GM23338 (cell line): ENCODE results near the gene TLE1. TPM values are rescaled to one million over a fixed set of nuclear protein-coding genes. Genes with fewer than 3 reads are reported as not detected.

Source experiments
- ATAC-seq: fragments of 200-7000 bp; cut with Tn5 transposase; 3 replicates; pipeline ENCODE4 v1.9.1; 2020
- DNase-seq: peaks from one replicate; pipeline ENCODE4 v3.0.0-alpha.2; 2015; ENCODE audit warnings: low spot score
- H2AFZ ChIP-seq: fragments of 200-600 bp; sonication (generic); 2 replicates; pipeline ENCODE4 v1.8.0; 2016; ENCODE audit warnings: antibody characterized with exemption, mild to moderate bottlenecking, moderate library complexity
- H3F3A ChIP-seq: fragments of 200-600 bp; sonication (generic); replicated peaks from 2 replicates; pipeline ENCODE4 v1.8.0; 2017; ENCODE audit warnings: antibody characterized with exemption, mixed run types, low read depth
- H3K27ac ChIP-seq: fragments of 200-600 bp; sonication (generic); 2 replicates; pipeline ENCODE4 v1.6.1; 2016; ENCODE audit warnings: low read depth
- H3K27me3 ChIP-seq: fragments of 200-600 bp; sonication (generic); 2 replicates; pipeline ENCODE4 v1.8.0; 2016; ENCODE audit warnings: mild to moderate bottlenecking, mixed run types, moderate library complexity; ENCODE audit not compliant: insufficient read depth
- H3K36me3 ChIP-seq: fragments of 200-600 bp; sonication (generic); 2 replicates; pipeline ENCODE4 v1.8.0; 2016; ENCODE audit warnings: mild to moderate bottlenecking; ENCODE audit not compliant: insufficient read depth
- H3K4me1 ChIP-seq: fragments of 200-600 bp; sonication (generic); 2 replicates; pipeline ENCODE4 v1.8.0; 2016; ENCODE audit warnings: mild to moderate bottlenecking, moderate library complexity; ENCODE audit not compliant: insufficient read depth
- H3K4me2 ChIP-seq: fragments of 200-600 bp; sonication (generic); 2 replicates; pipeline ENCODE4 v1.7.1; 2017; ENCODE audit warnings: mixed run types
- H3K4me3 ChIP-seq: fragments of 200-600 bp; sonication (generic); 2 replicates; pipeline ENCODE4 v1.6.1; 2016; ENCODE audit warnings: mixed run types
- H3K79me2 ChIP-seq: fragments of 200-600 bp; sonication (generic); replicated peaks from 2 replicates; pipeline ENCODE4 v1.8.0; 2017; ENCODE audit warnings: mild to moderate bottlenecking; ENCODE audit not compliant: insufficient read depth
- H3K9me2 ChIP-seq: fragments of 200-600 bp; sonication (generic); 2 replicates; pipeline ENCODE4 v1.8.0; 2017; ENCODE audit not compliant: insufficient read depth
- H4K20me1 ChIP-seq: fragments of 200-600 bp; sonication (generic); replicated peaks from 2 replicates; pipeline ENCODE4 v1.8.0; 2017; ENCODE audit warnings: mild to moderate bottlenecking; ENCODE audit not compliant: insufficient read depth
- H3K27ac Mint-ChIP-seq: 2 replicates; pipeline ENCODE4 v1.8.0; 2020; ENCODE audit warnings: inconsistent platforms, mild to moderate bottlenecking, moderate library complexity, mixed read lengths
- H3K27me3 Mint-ChIP-seq: 3 replicates; pipeline ENCODE4 v1.8.0; 2022; ENCODE audit warnings: low read depth, mild to moderate bottlenecking, moderate library complexity, mixed read lengths, inconsistent platforms; ENCODE audit not compliant: insufficient read depth, poor library complexity
- H3K36me3 Mint-ChIP-seq: 3 replicates; pipeline ENCODE4 v1.8.0; 2021; ENCODE audit warnings: low read depth, mild to moderate bottlenecking, inconsistent platforms, moderate library complexity, mixed read lengths
- H3K4me1 Mint-ChIP-seq: 3 replicates; pipeline ENCODE4 v1.8.0; 2020; ENCODE audit warnings: mild to moderate bottlenecking, inconsistent platforms, mixed read lengths
- H3K4me3 Mint-ChIP-seq: 3 replicates; pipeline ENCODE4 v1.8.0; 2021; ENCODE audit warnings: moderate library complexity, mild to moderate bottlenecking, inconsistent platforms, mixed read lengths
- H3K9me3 Mint-ChIP-seq: 3 replicates; pipeline ENCODE4 v1.8.0; 2020; ENCODE audit warnings: moderate library complexity, mild to moderate bottlenecking, inconsistent platforms, mixed read lengths
- CREB1 ChIP-seq: fragments of 250-450 bp; sonication (Bioruptor Pico); IDR thresholded peaks from 2 replicates; pipeline ENCODE4 v1.5.0; 2020; ENCODE audit warnings: low read depth, mild to moderate bottlenecking, moderate library complexity
- CTCF ChIP-seq, 2 experiments: fragments of 200-600 bp in 1 of 2; sonication (generic) in 1 of 2; conservative IDR thresholded peaks; 2 replicates each; pipeline versions ENCODE4 v1.5.1 to v1.6.1; 2016 to 2017; ENCODE audit warnings: antibody characterized with exemption in 2 of 2, low read depth in 2 of 2, mild to moderate bottlenecking in 2 of 2, moderate library complexity in 1 of 2
- ETS1 ChIP-seq: IDR thresholded peaks from 2 replicates; pipeline ENCODE4 v1.6.1; 2016; ENCODE audit warnings: antibody characterized with exemption
- EZH2 ChIP-seq: fragments of 200-600 bp; sonication (generic); IDR thresholded peaks from one replicate; pipeline ENCODE4 v1.8.0; 2017; ENCODE audit warnings: antibody characterized with exemption, mild to moderate bottlenecking, low read depth; ENCODE audit not compliant: unreplicated experiment
- EZH2phosphoT487 ChIP-seq: fragments of 200-600 bp; sonication (generic); IDR thresholded peaks from one replicate; pipeline ENCODE4 v1.8.1; 2018; ENCODE audit warnings: antibody characterized with exemption; ENCODE audit not compliant: unreplicated experiment
- NANOG ChIP-seq: IDR thresholded peaks from 2 replicates; pipeline ENCODE4 v1.6.1; 2016; ENCODE audit warnings: antibody characterized with exemption, borderline replicate concordance
- POLR2AphosphoS5 ChIP-seq: IDR thresholded peaks from 2 replicates; pipeline ENCODE4 v1.6.1; 2016; ENCODE audit warnings: antibody characterized with exemption, low read depth
- STAT1 ChIP-seq: IDR thresholded peaks from one replicate; pipeline ENCODE4 v1.6.1; 2016; ENCODE audit warnings: antibody characterized with exemption; ENCODE audit not compliant: unreplicated experiment
- ZNF114 ChIP-seq: fragments of 250-450 bp; sonication (Bioruptor Pico); IDR thresholded peaks from 2 replicates; pipeline ENCODE4 v1.5.0; 2020; ENCODE audit warnings: mild to moderate bottlenecking, moderate library complexity
- ZNF331 ChIP-seq: fragments of 250-450 bp; sonication (Bioruptor Pico); IDR thresholded peaks from 2 replicates; pipeline ENCODE4 v1.5.0; 2020; ENCODE audit warnings: low read depth, mild to moderate bottlenecking, moderate library complexity
- polyA plus RNA-seq: library from polyadenylated mRNA; unstranded; fragments of >200 nt; fragmentation: Nextera tagmentation; extraction: Ambion mirVana; gene quantifications from 2 replicates; pipeline ENCODE4 v1.2.1, GENCODE V29; 2016
- total RNA-seq: library from RNA; depleted of rRNA; stranded (reverse); fragments of >200 nt; shearing (Covaris generic); gene quantifications from 2 replicates; pipeline ENCODE4 v1.2.3, GENCODE V29; 2014

The TLE1 gene
- total and polyA plus RNA-seq, 2 experiments from 2014 or later: 58.1 to 132 TPM

- no peak for TF ChIP-seq ZNF331 (CRISPR knock-in tag)
- no peak for TF ChIP-seq CREB1 (CRISPR knock-in tag)
- TF ChIP-seq EZH2phosphoT487: no peak
- TF ChIP-seq EZH2: no peak
These were observed 150.5 kb downstream of the TLE1 start (continued) for GRCh38 chr9:81538890-81539289.

- no peak for DNase-seq
- Histone ChIP-seq H3K4me1 (peaks cover 18% of the 10 kb centered on the region; the same call in 1 of the 2 replicates), H3K79me2 (no peaks in the 10 kb centered on the region), H3K27ac (no peak overlapping the region), H3K4me2 (no peak overlapping the region), H4K20me1 (no peaks in the 10 kb centered on the region), H3K27me3 (no peaks in the 10 kb centered on the region), H3K4me3 (no peak overlapping the region), H3F3A (no peaks in the 10 kb centered on the region), H3K36me3 (no peaks in the 10 kb centered on the region), H2AFZ (no peak overlapping the region), H3K9me2 (no peaks in the 10 kb centered on the region)
- no peaks in the 10 kb centered on the region for H3K27me3 Mint-ChIP-seq
- no peaks in the 10 kb centered on the region for H3K9me3 Mint-ChIP-seq
- H3K36me3 Mint-ChIP-seq: no peaks in the 10 kb centered on the region
- H3K4me3 Mint-ChIP-seq: no peak overlapping the region
- peaks cover 3% of the 10 kb centered on the region for H3K4me1 Mint-ChIP-seq
- no peak overlapping the region for H3K27ac Mint-ChIP-seq
- no peak for ATAC-seq
- no peak for TF ChIP-seq EZH2
- TF ChIP-seq POLR2AphosphoS5: no peak
- TF ChIP-seq ZNF114 (CRISPR knock-in tag): no peak
- no peak for TF ChIP-seq STAT1
- TF ChIP-seq CTCF (conservative IDR thresholded peaks at IDR 0.05; ENCODE audit: low read depth in 2 of 2): no peak
- TF ChIP-seq NANOG: no peak
- TF ChIP-seq ZNF331 (CRISPR knock-in tag): no peak
- TF ChIP-seq EZH2phosphoT487: no peak
These were observed 151.4 kb downstream of the TLE1 start for GRCh38 chr9:81537964-81538363.

GRCh38 chr9:81536242-81537025, 152.9 kb downstream of the TLE1 start:
- Mint-ChIP-seq H3K4me1 (peaks cover 3% of the 10 kb centered on the region; the same call in 2 of the 3 replicates), H3K4me3 (no peak overlapping the region), H3K36me3 (no peaks in the 10 kb centered on the region), H3K27me3 (no peaks in the 10 kb centered on the region), H3K27ac (no peak overlapping the region), H3K9me3 (no peaks in the 10 kb centered on the region)
- no peak for ATAC-seq
- H3K9me2 ChIP-seq: no peaks in the 10 kb centered on the region
- no peak overlapping the region for H3K4me3 ChIP-seq
- no peaks in the 10 kb centered on the region for H3F3A ChIP-seq
- no peak overlapping the region for H3K4me2 ChIP-seq
- no peaks in the 10 kb centered on the region for H3K36me3 ChIP-seq
- no peaks in the 10 kb centered on the region for H3K79me2 ChIP-seq
- H2AFZ ChIP-seq: peak overlapping the region; percentile 65; the same call in 1 of the 2 replicates
- H4K20me1 ChIP-seq: no peaks in the 10 kb centered on the region
- no peak for DNase-seq
- H3K27ac ChIP-seq: no peak overlapping the region
- no peaks in the 10 kb centered on the region for H3K27me3 ChIP-seq
- peaks cover 18% of the 10 kb centered on the region; the same call in 1 of the 2 replicates for H3K4me1 ChIP-seq
- no peak for TF ChIP-seq EZH2
- TF ChIP-seq ETS1: no peak
- no peak for TF ChIP-seq ZNF114 (CRISPR knock-in tag)
